Measurements from ENCODE around the gene GCLC.

Gene GCLC

GRCh38 chr6:53532061-53532797 lies 12.7 kb downstream of the GCLC start:
- H3K4me3 ChIP-seq (ENCODE audit: low read depth, low read length), result peak overlapping the region; percentile 20; the same call in 1 of the 2 replicates
- no peak for TF ChIP-seq CTCF (IDR thresholded peaks at IDR 0.05; ENCODE audit: low read depth, low read length)

- no peak overlapping the region for H3K4me3 ChIP-seq (ENCODE audit: low read depth, low read length)
- no peak for TF ChIP-seq CTCF (IDR thresholded peaks at IDR 0.05; ENCODE audit: low read depth, low read length)
Observed at GRCh38 chr6:53530780-53531386, 14.0 kb downstream of the GCLC start.

- no peak for TF ChIP-seq CTCF (IDR thresholded peaks at IDR 0.05; ENCODE audit: low read depth, low read length)
Observed at GRCh38 chr6:53530346-53530745, 14.6 kb downstream of the GCLC start.

GRCh38 chr6:53529324-53530036 lies 15.4 kb downstream of the GCLC start:
- no peak for TF ChIP-seq CTCF (IDR thresholded peaks at IDR 0.05; ENCODE audit: low read depth, low read length)
- no peak overlapping the region for H3K4me3 ChIP-seq (ENCODE audit: low read depth, low read length)

More at GRCh38 chr6:53530346-53530745, 14.6 kb downstream of the GCLC start:
- no peak overlapping the region for H3K4me3 ChIP-seq (ENCODE audit: low read depth, low read length)

- TF ChIP-seq CTCF (IDR thresholded peaks at IDR 0.05; ENCODE audit: low read depth, low read length), result no peak
- no peak overlapping the region for H3K4me3 ChIP-seq (ENCODE audit: low read depth, low read length)
Observed at GRCh38 chr6:53528107-53528506, 16.8 kb downstream of the GCLC start.

- no peak for TF ChIP-seq CTCF (IDR thresholded peaks at IDR 0.05; ENCODE audit: low read depth, low read length)
- H3K4me3 ChIP-seq (ENCODE audit: low read depth, low read length), result no peak overlapping the region
Observed at GRCh38 chr6:53527249-53527765, 17.6 kb downstream of the GCLC start.
